Cortex of kidney (tissue), 1 donor: Measurements from ENCODE around the gene PKD1L1.

Experiments
- DNase-seq: peaks from one replicate; lab custom pipeline; 2025; lab: John Stamatoyannopoulos, UW

PKD1L1 gene

DNA sequence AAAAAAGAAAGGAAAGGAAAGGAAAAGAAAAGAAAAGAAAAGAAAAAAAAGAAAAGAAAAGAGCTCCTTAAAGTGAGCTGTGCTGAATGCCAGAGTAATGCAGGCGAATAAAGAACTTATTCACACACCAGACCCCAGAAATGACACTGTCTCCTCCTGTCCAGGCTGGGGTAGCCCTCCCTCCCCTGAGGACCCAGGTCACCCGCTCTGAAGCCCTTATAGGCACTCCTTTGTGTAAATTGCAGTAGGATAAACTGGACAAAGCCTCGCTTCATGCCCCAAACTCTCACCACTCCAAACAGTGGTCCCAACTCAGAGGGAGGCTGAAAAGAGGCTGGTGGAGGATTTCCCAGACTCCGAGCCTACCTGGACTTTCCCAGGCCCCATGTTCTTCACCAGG lies 46.3 kb downstream of the PKD1L1 start:
- DNase-seq: no peak

DNA sequence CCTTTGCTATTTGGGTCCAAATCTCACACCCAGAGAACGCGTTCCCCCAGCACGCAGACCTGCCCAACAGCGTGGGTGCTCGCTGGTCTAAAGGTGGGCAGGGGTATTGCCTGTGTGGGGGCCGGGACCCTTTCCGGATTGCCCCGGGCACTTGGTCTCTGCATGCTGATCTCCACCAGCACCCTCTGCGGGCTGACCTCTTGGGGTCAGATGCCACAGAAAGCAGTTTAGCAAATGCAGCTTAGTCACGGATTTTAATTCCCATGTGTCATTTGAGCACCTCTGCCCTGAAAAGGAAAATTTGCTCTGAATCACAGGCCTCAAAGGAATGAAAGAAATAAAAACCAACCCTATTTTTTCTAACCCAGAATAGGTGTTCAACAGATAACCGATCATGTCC lies 46.7 kb downstream of the PKD1L1 start:
- DNase-seq: no peak

DNA sequence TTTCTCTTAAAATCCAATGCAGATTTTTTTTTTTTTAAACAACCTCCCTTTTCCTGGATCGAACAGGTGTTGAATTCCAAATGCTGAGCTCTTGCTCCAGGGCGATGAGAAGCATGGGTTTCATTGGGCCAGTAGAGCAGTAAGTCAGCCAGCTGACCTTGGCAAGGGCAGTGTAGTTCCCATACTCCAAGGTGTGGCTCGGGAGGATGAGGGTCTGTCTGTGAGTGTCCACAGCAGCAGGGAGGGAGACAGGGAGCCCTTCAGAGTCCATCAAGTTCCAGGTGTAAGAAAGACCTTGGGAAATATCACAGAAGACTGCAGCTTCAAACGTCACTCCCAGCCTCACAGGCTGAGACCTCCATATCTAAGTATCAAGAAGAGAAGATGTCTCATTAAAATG lies 50.4 kb downstream of the PKD1L1 start:
- DNase-seq: no peak

DNA sequence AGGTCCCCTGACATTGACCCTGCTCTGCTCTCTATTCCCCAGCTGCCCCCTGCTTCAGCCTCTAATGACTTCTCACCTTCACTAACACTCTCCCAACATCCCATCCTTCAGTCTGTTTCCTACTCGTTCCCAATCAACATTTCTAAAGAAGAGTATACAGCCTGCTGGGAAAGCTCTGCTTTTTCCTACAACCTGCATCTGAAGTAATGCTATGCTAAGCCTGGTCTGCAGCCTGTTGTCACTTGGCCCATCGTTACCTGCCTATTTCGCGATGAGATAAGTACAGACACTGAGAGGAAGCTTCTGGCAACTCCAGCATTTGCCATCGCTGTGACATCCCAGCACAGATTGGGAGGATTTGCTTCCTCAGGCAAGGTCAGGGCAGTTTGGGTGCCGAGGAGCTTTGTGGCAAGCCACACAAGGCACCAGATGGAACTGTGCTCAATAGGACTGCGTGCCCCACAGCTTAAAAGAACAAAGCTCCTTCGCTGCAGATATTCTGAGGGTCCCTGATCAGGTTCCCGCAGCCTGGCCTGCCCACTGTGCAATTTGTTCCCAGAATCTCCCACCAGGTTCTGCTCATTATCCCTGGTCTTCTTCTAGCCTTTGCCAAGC lies 51.4 kb downstream of the PKD1L1 start:
- no peak for DNase-seq

DNA sequence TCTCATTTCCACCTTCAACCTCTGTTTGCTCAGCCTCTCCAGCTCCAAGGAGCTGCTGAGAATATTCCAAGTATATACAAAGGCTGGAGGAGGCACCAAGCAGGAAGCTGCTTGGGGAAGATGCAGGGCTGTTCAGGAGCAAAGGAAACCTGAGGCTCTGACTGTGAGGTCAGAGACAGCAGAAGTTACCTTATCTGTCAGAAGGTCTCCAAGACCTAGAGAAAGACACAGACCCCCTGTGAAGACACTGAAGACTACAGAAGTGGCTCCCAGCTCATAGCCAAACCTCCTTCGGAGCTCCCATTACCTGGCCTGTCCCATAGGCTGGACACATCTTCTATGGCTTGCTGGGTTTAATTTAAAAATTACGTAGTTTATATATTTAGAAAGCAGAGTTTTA lies 53.2 kb downstream of the PKD1L1 start:
- no peak for DNase-seq

DNA sequence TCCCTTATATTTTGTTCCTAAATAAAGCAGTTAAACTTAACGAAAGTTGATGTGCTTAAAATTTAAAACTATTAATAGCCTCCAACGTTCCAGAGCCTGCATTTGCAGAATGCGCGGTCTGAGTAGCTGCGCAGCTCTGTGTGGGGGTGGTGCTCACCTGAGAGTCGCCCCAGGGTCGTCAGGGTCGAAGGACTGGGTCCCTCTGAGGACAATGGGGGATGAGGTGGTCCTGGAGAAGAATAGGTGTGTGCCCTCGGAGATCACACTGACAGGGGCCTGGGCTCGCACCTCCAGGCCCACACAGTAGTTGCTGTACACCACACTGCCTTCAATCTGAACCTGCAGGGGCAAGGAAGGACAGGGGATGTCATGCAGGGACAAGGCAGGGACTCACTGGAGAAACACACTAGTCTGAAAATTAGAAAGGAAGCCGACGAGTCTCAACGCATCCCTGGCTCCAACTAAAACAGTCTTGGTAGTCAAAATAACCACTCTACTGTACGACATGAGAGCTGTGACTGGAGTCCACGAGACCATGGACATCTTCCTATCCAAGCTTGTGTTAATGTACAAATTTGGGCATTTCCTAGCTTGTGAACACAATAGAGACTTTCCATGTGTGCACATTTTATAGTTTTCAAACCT lies 54.4 kb downstream of the PKD1L1 start:
- DNase-seq: no peak

DNA sequence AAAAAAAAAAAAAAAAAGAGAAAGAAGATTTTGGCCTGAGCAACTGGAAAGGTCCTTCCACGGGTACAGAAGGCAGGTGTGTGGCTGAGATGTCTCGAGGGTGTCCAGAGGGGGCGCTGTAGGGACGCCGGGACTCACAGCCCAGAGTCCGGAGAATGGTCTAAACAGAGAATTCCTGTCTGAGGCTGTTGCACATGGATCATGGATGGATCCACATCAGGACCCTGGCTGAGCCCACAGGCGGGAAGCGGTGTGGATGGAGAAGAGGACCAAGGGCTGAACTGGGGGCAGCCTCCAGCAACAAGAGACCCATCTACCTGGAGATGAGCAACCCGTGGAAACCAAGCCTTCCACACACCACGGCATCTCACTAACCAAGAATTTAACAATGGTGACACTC lies 55.0 kb downstream of the PKD1L1 start:
- DNase-seq: no peak

DNA sequence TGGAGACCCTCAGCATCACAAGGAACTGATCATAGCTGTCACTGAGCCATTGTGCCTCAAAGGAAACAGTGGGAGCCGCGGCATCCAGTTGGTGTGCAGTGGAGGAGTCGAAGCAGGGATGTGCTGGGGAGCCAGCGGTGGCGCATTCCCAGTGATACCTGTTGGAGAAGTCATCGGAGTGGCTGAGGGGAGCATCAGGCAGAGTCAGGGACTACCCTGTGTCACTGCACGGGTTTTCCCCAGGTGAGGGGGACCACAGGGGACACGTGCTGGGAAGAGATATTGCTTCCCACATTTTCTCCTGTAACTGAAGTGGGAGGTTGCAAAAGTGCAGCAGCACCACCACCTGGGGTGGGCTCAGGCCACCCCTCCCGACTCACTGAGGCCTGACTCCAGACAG lies 57.7 kb downstream of the PKD1L1 start:
- no peak for DNase-seq

DNA sequence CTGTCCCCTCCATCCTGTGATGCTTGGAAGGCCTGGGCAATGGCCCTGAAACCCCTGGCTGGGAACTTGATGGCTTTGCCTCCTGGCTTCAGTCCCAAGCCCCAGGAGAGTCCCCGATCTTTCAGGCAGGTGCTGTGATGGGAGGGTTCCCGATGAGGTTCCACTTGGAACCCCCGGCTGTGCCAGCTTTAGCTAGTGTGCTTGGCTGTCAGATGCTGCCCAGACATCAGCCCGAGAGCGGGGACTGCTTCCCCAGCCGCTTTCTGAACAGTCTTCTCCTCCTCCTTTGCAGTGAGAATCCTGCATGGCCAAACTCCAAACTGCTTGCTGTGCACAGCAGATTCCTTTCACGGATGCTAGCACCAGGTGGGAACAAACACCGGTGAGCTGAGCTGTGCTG lies 58.1 kb downstream of the PKD1L1 start:
- no peak for DNase-seq

DNA sequence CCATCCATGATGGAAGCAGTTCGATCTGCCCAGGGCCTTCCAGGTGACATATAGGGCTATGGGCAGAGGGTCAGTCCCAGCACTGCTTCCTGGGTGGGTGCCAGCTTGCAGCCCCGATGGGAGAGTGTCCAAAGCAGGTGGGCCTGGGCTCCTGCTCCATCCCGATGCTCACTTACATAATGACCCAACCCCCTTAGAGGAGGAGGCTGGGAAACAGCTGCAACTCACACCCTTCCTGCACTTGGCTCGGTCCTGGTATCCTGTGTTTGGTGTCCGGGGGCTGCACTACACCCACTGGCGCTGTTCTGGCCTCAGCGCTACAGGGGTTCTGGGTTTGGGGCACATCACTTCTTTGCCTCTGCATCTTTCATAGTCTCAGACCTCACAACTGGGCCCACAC lies 58.5 kb downstream of the PKD1L1 start:
- DNase-seq: no peak

DNA sequence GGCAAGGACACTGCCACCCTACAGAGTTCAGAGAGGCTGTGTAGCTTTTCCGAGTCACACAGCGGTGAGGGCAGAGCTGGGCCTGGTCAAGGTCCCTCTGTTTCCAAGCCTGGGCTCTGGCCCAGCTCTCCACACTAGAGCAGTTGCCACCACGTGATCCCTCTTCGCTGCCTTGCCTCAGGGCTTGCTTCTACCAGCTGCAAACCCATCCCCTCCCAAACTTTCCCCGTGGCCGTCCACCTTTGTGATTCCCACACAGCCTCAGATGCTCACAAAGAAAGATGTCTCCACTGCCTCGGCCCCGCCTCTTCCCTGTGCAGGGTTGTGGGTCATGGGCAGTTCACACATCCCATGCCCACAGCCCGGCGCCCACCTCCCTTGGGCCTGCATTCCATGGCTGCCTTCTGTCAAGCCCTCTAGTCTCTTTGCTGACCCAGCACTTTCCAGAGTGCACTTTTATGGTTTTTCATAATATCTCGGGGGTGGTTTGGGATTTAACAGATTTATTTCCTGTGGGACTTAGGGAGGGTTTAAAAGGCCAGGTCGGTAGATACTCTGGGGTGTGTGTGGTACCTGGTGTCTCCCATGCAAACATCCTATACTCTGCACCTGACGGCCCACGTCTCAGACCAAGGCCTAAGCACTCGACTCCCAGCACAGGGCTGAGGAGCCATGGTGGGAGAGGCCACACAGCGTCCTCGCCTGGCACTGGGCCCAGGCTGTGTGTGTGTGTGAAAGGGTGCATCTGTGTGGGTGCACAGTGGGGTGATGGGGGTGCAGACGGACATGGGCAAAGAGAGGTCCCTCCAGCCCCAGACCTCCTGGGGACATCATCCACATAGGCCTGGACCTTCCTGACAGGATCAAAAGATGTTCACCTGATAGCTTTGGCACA lies 59.6 kb downstream of the PKD1L1 start:
- DNase-seq: no peak

DNA sequence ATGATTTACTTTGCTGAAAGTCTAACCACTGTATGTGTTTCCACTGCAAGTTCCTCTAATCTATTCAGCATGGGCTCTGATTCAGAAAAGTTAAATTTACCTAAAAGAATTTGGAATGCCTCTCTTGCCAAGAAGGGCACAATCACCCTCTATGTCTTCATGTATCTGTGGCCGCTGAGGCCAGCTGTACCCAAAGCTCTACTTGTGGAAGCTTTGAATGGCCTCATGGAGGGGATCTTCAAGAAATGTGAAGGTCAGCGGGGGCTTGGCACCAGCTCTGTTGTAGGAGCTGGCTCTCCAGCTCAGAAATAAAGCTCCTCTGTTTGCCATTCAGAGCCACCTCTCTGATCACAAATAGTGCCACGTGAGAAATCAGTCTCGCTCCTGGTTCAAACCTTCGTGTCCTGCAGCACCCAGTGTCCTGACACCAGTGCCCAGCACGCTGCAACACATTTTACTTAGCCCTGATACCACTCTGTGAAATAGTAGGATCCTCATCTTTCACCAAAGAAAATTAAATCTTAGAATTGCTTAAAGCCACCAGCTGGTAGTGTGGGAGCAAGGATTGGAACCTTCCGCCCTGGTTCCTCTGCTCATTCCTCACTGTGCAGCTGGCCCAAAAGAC lies 61.1 kb downstream of the PKD1L1 start:
- DNase-seq: no peak

DNA sequence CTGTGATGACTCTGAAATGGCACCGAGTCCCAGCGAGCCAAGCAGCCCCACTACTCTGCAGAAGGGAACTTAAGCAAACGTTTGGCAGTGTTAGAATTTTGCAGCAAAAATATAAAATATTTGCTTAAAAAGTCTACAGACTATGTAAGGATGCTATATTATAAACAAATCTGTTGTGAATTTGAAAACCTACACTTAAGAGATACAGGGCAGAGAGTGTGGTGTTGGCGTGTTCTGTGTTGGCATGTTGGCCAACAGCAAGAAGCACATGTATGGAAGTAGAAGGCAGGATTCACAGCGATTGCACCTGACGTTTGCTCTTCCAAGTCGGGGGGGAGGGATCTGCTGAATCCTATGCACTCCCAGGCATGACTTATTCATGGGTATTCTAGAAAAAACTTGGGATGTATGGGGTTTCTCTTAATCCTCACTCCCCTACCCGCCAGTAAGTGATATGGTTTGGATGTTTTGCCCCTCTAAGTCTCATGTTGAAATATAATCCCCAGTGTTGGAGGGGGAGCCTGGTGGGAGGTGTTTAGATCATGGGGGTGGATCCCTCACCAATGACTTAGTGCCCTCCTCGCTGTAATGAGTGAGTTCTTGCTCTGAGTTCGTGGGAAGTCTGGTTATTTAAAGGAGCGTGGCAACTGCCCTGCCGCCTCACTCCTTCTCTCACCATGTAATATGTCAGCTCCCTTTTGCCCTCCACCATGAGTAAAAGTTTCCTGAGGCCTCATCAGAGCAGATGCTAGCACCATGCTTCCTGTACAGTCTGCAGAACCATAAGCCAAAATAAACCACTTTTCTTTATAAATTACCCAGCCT lies 62.1 kb downstream of the PKD1L1 start:
- no peak for DNase-seq

DNA sequence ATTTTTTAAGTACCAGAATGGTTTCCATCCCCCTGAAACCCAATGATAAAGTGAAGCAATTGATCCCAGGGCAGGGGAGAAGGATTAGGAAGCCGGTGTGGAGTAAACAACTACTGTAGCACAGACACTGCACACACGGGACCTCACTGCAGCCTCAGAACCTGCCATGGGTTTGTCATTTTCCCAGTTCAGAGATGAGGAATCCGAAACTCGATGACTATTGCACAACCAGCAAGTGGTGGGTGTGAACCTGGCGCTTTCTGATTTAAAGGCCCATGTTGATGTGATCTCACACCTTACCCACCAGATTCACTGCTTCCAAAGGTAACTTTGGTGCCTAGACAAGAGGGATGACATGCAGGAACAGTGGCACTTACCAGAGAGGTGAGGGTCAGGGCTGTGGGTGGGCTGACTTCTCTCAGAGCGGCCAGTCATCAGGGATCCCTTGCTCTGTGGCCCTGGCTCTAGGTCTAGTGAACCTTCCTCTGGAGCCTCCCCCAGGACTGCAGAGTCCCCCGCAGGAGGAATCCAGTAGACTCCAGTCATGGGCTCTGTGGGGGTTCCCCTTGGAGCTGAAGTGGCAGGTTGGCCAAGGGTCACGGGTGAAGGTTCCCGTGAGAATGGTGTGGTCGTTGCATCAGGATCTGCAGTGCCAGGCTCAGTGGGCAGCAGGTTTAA lies 62.8 kb downstream of the PKD1L1 start:
- no peak for DNase-seq

DNA sequence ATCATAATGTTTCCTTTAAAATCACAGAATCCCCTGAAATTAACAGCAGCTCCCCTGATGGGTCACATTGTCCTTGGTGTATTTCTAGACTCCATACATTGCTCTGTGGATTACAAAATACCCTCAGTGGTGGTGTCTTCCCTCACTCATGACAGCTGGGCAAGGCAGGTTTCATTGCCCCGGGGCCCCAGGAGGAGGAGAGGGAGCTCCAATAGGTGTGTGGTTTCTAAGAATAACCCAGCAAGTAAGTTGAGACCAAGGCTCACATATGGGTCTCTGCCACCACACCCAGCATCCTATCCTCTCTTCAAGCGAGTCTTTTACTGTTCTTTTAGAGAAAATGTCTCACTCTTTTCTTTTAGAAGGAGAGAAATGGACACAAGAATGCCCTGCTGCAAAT lies 63.6 kb downstream of the PKD1L1 start:
- DNase-seq: no peak

DNA sequence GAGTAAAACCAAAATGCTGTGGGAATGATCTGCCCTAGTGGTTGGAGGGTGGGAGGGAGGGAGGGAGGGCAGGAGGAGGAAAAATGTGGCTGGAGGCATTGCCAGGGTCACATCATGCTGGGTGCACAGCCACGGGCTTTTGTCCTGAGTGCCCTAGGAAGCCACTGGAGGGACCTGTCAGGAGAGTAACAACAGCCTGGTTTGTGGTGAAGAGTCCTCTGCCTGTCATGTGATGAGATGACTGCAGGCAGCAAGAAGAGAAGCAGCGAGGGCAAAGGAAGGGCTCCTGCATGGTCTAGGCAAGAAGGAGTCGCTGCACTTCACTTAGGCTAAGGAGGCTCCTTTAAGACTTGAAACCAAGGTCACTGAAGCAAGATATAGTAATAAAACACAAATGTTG lies 65.6 kb downstream of the PKD1L1 start:
- DNase-seq: no peak

DNA sequence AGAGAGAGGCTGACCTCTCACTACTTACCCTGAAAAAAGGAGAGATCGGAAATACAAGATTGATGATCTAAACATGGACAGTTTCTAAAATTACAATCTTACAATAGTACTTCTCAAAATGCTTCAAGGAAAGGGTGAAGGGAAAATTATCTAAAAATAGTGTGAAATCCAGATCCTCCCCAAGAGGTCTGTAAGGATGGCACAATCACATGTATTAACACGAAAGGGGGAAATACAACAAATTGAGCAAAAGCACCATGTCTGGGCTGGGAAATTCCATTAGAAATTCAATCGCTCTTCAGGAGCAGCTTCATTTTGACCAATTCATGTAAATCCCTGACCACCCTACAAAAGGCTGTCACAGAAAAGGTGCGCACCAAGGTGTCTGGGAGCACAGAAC lies 67.0 kb downstream of the PKD1L1 start:
- no peak for DNase-seq

DNA sequence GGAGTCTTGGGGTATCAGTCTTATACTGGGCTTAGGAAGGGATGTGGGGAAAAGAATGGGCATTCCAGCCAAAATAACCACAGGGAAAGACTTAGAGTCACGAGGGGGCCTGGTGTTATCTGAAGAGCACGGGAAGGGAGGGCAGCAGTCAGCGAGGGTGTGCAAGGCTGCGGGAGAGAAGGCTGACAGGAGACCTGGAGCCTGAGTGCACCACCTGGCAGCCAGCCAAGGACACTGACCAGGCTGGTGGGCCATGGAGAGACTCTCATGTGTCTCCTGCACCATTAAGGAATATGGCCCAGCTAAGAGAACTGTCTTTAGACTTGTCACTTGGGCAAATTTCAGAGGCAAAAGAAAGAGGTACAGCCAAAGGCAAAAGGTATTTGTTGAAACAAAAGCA lies 69.6 kb downstream of the PKD1L1 start:
- DNase-seq: no peak

DNA sequence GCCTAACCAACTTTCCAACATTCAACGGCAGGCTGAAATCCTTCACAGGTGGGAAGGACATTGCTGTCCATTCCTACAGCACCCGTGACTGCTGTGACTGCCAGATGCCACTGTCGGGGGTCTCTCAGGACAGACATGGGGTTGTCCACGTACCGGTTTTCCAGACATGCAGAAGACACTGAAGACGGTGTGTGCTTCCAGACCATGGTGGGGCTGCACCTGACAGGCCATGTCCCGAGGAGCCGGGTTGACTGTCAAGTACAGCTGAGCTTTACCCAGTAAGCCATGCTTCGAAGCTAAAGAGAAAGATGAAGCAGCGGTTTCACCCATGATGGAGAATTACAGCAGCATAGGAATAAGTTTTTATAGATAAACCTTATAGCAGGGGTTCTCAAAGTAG lies 70.9 kb downstream of the PKD1L1 start:
- DNase-seq: no peak

DNA sequence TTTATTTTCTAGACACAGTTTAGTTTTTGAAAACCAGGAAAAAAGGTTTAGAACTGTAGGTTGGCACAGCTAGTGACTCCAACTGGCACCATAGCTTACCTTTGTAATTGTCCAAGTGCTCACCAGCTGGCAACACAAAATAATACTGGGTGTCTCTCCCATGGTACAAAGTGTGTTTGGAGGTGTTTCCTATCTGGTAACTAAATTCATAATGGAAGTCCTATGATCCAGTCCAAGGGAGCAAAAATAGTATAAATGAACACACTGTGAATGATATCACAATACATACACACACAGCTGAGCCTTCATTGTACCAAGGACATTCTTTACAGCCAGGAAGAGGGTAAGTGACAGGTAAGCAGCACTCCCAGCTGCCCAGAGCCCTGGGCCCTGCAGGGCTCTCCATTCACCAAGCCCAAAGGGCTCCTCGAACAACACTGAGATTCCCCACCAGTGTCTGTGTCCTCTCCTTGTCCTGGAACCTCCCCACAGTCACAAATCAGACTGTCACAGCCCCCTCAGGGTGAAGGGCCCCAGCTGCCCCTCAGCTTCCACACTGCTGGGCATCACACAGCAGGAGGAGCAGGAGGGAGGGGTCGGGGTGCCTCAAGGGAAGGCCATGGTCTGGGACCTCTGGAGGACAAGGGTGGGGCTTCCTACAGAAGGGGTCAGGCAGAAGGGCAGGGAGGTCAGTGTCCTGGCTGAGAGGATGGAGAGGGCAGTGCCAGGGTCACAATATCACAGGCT lies 72.1 kb downstream of the PKD1L1 start:
- DNase-seq: no peak

DNA sequence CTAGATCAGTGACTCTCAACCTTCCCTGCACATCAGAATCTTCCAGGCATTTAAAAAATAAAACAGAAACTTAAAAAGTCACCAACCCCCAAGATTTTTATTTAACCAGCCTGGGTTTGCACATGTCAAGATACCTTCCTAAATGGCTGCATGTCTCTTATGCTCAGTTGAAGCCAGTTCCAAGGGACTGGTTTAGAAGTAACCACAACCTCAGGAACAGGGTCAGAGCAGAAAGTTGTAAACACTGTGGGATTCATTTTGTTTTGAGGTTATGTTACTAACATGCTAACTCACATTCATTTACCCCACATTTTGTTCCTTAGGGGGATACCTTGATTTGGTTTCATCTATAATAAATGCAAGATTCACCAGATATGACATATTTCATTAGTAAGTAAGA lies 72.9 kb downstream of the PKD1L1 start:
- no peak for DNase-seq
